Suppressor macrophage treated with lipopolysaccharide for 4 hours (primary cell): ENCODE data around the gene CTXN3.

Experiments used
- DNase-seq: peaks from one replicate; pipeline ENCODE4 v3.0.0-alpha.2; 2020

The CTXN3 gene

GRCh38 chr5:127649018-127649439, at the start of gene CTXN3:
Gene CTXN3, plus strand, starts transcription at chr5:127649082. Its CDS starts 8,440 bp downstream, at chr5:127657522.
- DNase-seq: no peak

- DNase-seq: no peak
Measured at GRCh38 chr5:127599320-127599719, 49.6 kb upstream of the CTXN3 start.

- no peak for DNase-seq
Measured at GRCh38 chr5:127599847-127600246, 49.0 kb upstream of the CTXN3 start.

GRCh38 chr5:127601111-127601510, 47.8 kb upstream of the CTXN3 start:
- DNase-seq: no peak

GRCh38 chr5:127601601-127602000, 47.3 kb upstream of the CTXN3 start:
- DNase-seq: no peak

GRCh38 chr5:127602481-127602880, 46.4 kb upstream of the CTXN3 start:
- DNase-seq: no peak

- DNase-seq: no peak
Measured at GRCh38 chr5:127602896-127603844, 45.7 kb upstream of the CTXN3 start.

GRCh38 chr5:127608077-127608660, 40.7 kb upstream of the CTXN3 start:
- DNase-seq: no peak

GRCh38 chr5:127609011-127609410, 39.9 kb upstream of the CTXN3 start:
- DNase-seq: no peak

- DNase-seq: no peak
Measured at GRCh38 chr5:127609957-127610356, 38.9 kb upstream of the CTXN3 start.

- no peak for DNase-seq
Measured at GRCh38 chr5:127612441-127613141, 36.3 kb upstream of the CTXN3 start.

- DNase-seq: no peak
Measured at GRCh38 chr5:127615916-127616315, 33.0 kb upstream of the CTXN3 start.

GRCh38 chr5:127619908-127620479, 28.9 kb upstream of the CTXN3 start:
- DNase-seq: no peak

- DNase-seq: no peak
Measured at GRCh38 chr5:127621601-127622325, 27.1 kb upstream of the CTXN3 start.

- DNase-seq: no peak
Measured at GRCh38 chr5:127634007-127634406, 14.9 kb upstream of the CTXN3 start.

GRCh38 chr5:127639828-127640227, 9.1 kb upstream of the CTXN3 start:
- DNase-seq: no peak

GRCh38 chr5:127642949-127643348, 5.9 kb upstream of the CTXN3 start:
- DNase-seq: no peak

- DNase-seq: no peak
Measured at GRCh38 chr5:127643607-127644006, 5.3 kb upstream of the CTXN3 start.

GRCh38 chr5:127645300-127645726, 3.6 kb upstream of the CTXN3 start:
- no peak for DNase-seq

- no peak for DNase-seq
Measured at GRCh38 chr5:127647361-127647958, 1.4 kb upstream of the CTXN3 start.

- no peak for DNase-seq
Measured at GRCh38 chr5:127650022-127650421, 1.1 kb downstream of the CTXN3 start.

GRCh38 chr5:127650649-127651048, 1.8 kb downstream of the CTXN3 start:
- no peak for DNase-seq
